ENCODE results near the gene CNBD2. TPM values are rescaled to one million over a fixed set of nuclear protein-coding genes. Genes with fewer than 3 reads are reported as not detected.

The CNBD2 gene
- polyA plus RNA-seq, 1 donor from 2014 or later = 9.5 TPM

GRCh38 chr20:35942243-35942642 lies 26.1 kb upstream of the CNBD2 start:
- no peaks in the 10 kb centered on the region for H3K79me2 ChIP-seq (replicated peaks; ENCODE audit: insufficient read depth, low read length)
- no peak overlapping the region for H3K4me2 ChIP-seq (ENCODE audit: low read length)
- no peaks in the 10 kb centered on the region for H3K36me3 ChIP-seq (ENCODE audit: insufficient read depth, low read length)
- no peaks in the 10 kb centered on the region for H3K9me2 ChIP-seq (ENCODE audit: insufficient read depth, low read length)
- no peaks in the 10 kb centered on the region for H3K27me3 ChIP-seq (ENCODE audit: insufficient read depth, low read depth, low read length)
- no peak overlapping the region for H3K4me3 ChIP-seq (ENCODE audit: low read length)
- H2AFZ ChIP-seq (ENCODE audit: low read depth, low read length) = no peak overlapping the region
- H3K27ac ChIP-seq (ENCODE audit: low read length) = no peak overlapping the region
- no peak for TF ChIP-seq EZH2 (IDR thresholded peaks at IDR 0.05; ENCODE audit: borderline replicate concordance, insufficient read depth, low read length, poor library complexity, severe bottlenecking)
- TF ChIP-seq RAD21 (conservative IDR thresholded peaks at IDR 0.05) = no peak
- no peak for TF ChIP-seq MXI1 (conservative IDR thresholded peaks at IDR 0.05; ENCODE audit: poor library complexity, severe bottlenecking)
- TF ChIP-seq CTCF (IDR thresholded peaks at IDR 0.05; ENCODE audit: poor library complexity, severe bottlenecking) = no peak
- no peak for TF ChIP-seq TAF1 (IDR thresholded peaks at IDR 0.05; ENCODE audit: low read depth)
- no peak for TF ChIP-seq EP300 (conservative IDR thresholded peaks at IDR 0.05; ENCODE audit: poor library complexity, severe bottlenecking)
- TF ChIP-seq REST (IDR thresholded peaks at IDR 0.05; ENCODE audit: borderline replicate concordance) = no peak
- TF ChIP-seq POLR2AphosphoS5 (IDR thresholded peaks at IDR 0.05) = no peak
- TF ChIP-seq SMC3 (conservative IDR thresholded peaks at IDR 0.05; ENCODE audit: poor library complexity) = no peak
- no peaks in the 10 kb centered on the region for H4K20me1 ChIP-seq (ENCODE audit: insufficient read depth)
- no peaks in the 10 kb centered on the region for H3F3A ChIP-seq (ENCODE audit: insufficient read depth, low read length, poor library complexity, severe bottlenecking)
- H3K9ac ChIP-seq (ENCODE audit: low read length) = no peak overlapping the region
- H3K9me3 ChIP-seq (ENCODE audit: low read length) = no peaks in the 10 kb centered on the region

- no peaks in the 10 kb centered on the region for H3K36me3 ChIP-seq (ENCODE audit: insufficient read depth, low read length)
- no peak overlapping the region for H3K27ac ChIP-seq (ENCODE audit: low read length)
- H3K9me2 ChIP-seq (ENCODE audit: insufficient read depth, low read length) = no peaks in the 10 kb centered on the region
- no peak for TF ChIP-seq EZH2 (IDR thresholded peaks at IDR 0.05; ENCODE audit: borderline replicate concordance, insufficient read depth, low read length, poor library complexity, severe bottlenecking)
- TF ChIP-seq POLR2AphosphoS5 (IDR thresholded peaks at IDR 0.05) = no peak
- no peak for TF ChIP-seq REST (IDR thresholded peaks at IDR 0.05; ENCODE audit: borderline replicate concordance)
- no peak for TF ChIP-seq TAF1 (IDR thresholded peaks at IDR 0.05; ENCODE audit: low read depth)
- no peak for TF ChIP-seq EP300 (conservative IDR thresholded peaks at IDR 0.05; ENCODE audit: poor library complexity, severe bottlenecking)
- no peak for TF ChIP-seq RAD21 (conservative IDR thresholded peaks at IDR 0.05)
- no peak for TF ChIP-seq CTCF (IDR thresholded peaks at IDR 0.05; ENCODE audit: poor library complexity, severe bottlenecking)
- no peak for TF ChIP-seq MXI1 (conservative IDR thresholded peaks at IDR 0.05; ENCODE audit: poor library complexity, severe bottlenecking)
- TF ChIP-seq SMC3 (conservative IDR thresholded peaks at IDR 0.05; ENCODE audit: poor library complexity) = no peak
- H3K27me3 ChIP-seq (ENCODE audit: insufficient read depth, low read depth, low read length) = no peaks in the 10 kb centered on the region
- no peaks in the 10 kb centered on the region for H3F3A ChIP-seq (ENCODE audit: insufficient read depth, low read length, poor library complexity, severe bottlenecking)
- H3K4me2 ChIP-seq (ENCODE audit: low read length) = no peak overlapping the region
- no peaks in the 10 kb centered on the region for H4K20me1 ChIP-seq (ENCODE audit: insufficient read depth)
- no peak overlapping the region for H3K9ac ChIP-seq (ENCODE audit: low read length)
- H2AFZ ChIP-seq (ENCODE audit: low read depth, low read length) = no peak overlapping the region
- H3K79me2 ChIP-seq (replicated peaks; ENCODE audit: insufficient read depth, low read length) = peaks cover 9% of the 10 kb centered on the region
- no peak overlapping the region for H3K4me3 ChIP-seq (ENCODE audit: low read length)
- H3K9me3 ChIP-seq (ENCODE audit: low read length) = no peaks in the 10 kb centered on the region
These were observed 20.9 kb upstream of the CNBD2 start for GRCh38 chr20:35947489-35947888.

Data from neural cell (in vitro differentiated cells).